Tibial nerve (tissue), 4 donors: Measurements from ENCODE around the gene ABITRAM. TPM values are rescaled to one million over a fixed set of nuclear protein-coding genes. Genes with fewer than 3 reads are reported as not detected.
"Not testable (repeated sequence)": the region's sequence is repeated elsewhere in the genome, so short reads cannot be mapped to it uniquely, and the experiment has no call there.

Source experiments
- DNase-seq, 2 donors: peaks; one replicate each; pipeline ENCODE4 v3.0.0-alpha.2; 2019; ENCODE audit warnings: low spot score in 2 of 2
- H3K27ac ChIP-seq, 4 donors: fragments of 200-600 bp; sonication (generic) in 3 of 4; one replicate each; pipeline ENCODE4 v1.5.1; 2017 to 2019; ENCODE audit warnings: mild to moderate bottlenecking in 1 of 4
- H3K27me3 ChIP-seq, 2 donors: fragments of 200-600 bp; sonication (generic) in 1 of 2; one replicate each; pipeline versions ENCODE4 v1.5.1 to v1.6.0; 2017 to 2019
- H3K36me3 ChIP-seq, 3 donors: fragments of 200-600 bp; sonication (generic); one replicate each; pipeline ENCODE4 v1.5.1; 2018 to 2019
- H3K4me1 ChIP-seq, 4 donors: fragments of 200-600 bp; sonication (generic) in 3 of 4; one replicate each; pipeline ENCODE4 v1.5.1; 2017 to 2019
- H3K4me3 ChIP-seq, 4 donors: fragments of 200-600 bp; sonication (generic) in 3 of 4; one replicate each; pipeline ENCODE4 v1.5.1; 2017 to 2019; ENCODE audit warnings: mild to moderate bottlenecking in 1 of 4, moderate library complexity in 1 of 4
- H3K9me3 ChIP-seq, 4 donors: fragments of 200-600 bp; sonication (generic) in 3 of 4; one replicate each; pipeline ENCODE4 v1.5.1; 2017 to 2019
- CTCF ChIP-seq, 5 experiments: fragments of 200-600 bp in 3 of 5; fragments of 450-650 bp in 2 of 5; sonication (generic) in 3 of 5; IDR thresholded peaks; one replicate each; pipeline ENCODE4 v1.5.1; 2016 to 2019; ENCODE audit warnings: antibody characterized with exemption in 5 of 5, mild to moderate bottlenecking in 3 of 5, moderate library complexity in 2 of 5
- EP300 ChIP-seq, 2 donors: sonication (generic); formaldehyde crosslinking; IDR thresholded peaks; one replicate each; pipeline ENCODE4 v1.6.1; 2017; ENCODE audit warnings: antibody characterized with exemption in 2 of 2, mild to moderate bottlenecking in 1 of 2
- POLR2A ChIP-seq, 2 donors: fragments of 450-650 bp; IDR thresholded peaks; one replicate each; pipeline ENCODE4 v1.6.1; 2017; ENCODE audit warnings: antibody characterized with exemption in 2 of 2, mild to moderate bottlenecking in 2 of 2, moderate library complexity in 2 of 2
- WGBS, 2 donors: methylation state at CpG; one replicate each; pipeline ENCODE4 v1.1.5; 2018; 5-methylcytosine and 5-hydroxymethylcytosine counted together
- total RNA-seq, 4 donors: library from RNA; depleted of rRNA; stranded (reverse); fragments of >200 nt; gene quantifications; one replicate each; pipeline ENCODE4 v1.1.0, GENCODE V29; 2016

ABITRAM gene
- total RNA-seq, 4 donors from 2014 or later, result 8.2 to 14.0 (median 8.5) TPM

- H3K4me3 ChIP-seq, result no peak overlapping the region
- H3K27ac ChIP-seq, result no peak overlapping the region
- H3K9me3 ChIP-seq, result no peaks in the 10 kb centered on the region
- no peak for TF ChIP-seq POLR2A (IDR thresholded peaks at IDR 0.05)
- TF ChIP-seq CTCF (IDR thresholded peaks at IDR 0.05), result no peak
- no peak for TF ChIP-seq EP300 (IDR thresholded peaks at IDR 0.05)
- H3K36me3 ChIP-seq, result peaks cover 0 to 97% (median 0%) of the 10 kb centered on the region in 3 donors
- no peak for DNase-seq
- no peaks in the 10 kb centered on the region for H3K27me3 ChIP-seq
- H3K4me1 ChIP-seq, result no peaks in the 10 kb centered on the region
- 94 to 95% methylated on average over 5 of the region's 5 CpGs for WGBS, 2 donors
These were observed 20.8 kb upstream of the ABITRAM start for GRCh38 chr9:108913391-108913790.

- WGBS, 2 donors, result 89 to 92% methylated on average over 6 of the region's 6 CpGs
- H3K9me3 ChIP-seq, result no peaks in the 10 kb centered on the region
- H3K36me3 ChIP-seq, result peaks cover 0 to 95% (median 0%) of the 10 kb centered on the region in 3 donors
- no peaks in the 10 kb centered on the region for H3K27me3 ChIP-seq
- no peak overlapping the region for H3K27ac ChIP-seq
- no peaks in the 10 kb centered on the region for H3K4me1 ChIP-seq
- no peak overlapping the region for H3K4me3 ChIP-seq
- TF ChIP-seq CTCF (IDR thresholded peaks at IDR 0.05), result no peak
- no peak for TF ChIP-seq EP300 (IDR thresholded peaks at IDR 0.05)
- TF ChIP-seq POLR2A (IDR thresholded peaks at IDR 0.05), result no peak
- DNase-seq, result no peak
These were observed 14.7 kb upstream of the ABITRAM start for GRCh38 chr9:108919517-108919916.

DNA sequence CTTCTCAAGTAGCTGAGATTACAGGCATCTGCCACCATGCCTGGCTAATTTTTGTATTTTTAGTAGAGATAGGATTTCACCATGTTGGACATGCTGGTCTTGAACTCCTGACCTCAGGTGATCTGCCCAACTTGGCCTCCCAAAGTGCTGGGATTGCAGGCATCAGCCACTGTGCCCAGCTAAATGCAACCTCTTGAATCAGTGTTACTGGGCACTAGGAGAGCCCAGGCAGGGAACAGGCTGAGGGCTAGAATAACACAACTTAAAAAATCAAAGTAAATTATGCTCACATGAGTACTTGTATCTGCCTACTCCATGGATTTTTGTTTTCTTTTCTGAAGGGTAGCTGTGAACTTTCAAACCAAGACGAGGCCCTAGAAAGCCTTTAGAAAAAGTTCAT lies 13.8 kb upstream of the ABITRAM start:
- DNase-seq, H3K9me3 ChIP-seq, H3K4me1 ChIP-seq, H3K27me3 ChIP-seq, H3K4me3 ChIP-seq, H3K27ac ChIP-seq: not testable (repeated sequence)
- peaks cover 0 to 95% (median 0%) of the 10 kb centered on the region in 3 donors for H3K36me3 ChIP-seq
- WGBS, 2 donors, result 89 to 96% methylated on average over 1 of the region's 1 CpG

DNA sequence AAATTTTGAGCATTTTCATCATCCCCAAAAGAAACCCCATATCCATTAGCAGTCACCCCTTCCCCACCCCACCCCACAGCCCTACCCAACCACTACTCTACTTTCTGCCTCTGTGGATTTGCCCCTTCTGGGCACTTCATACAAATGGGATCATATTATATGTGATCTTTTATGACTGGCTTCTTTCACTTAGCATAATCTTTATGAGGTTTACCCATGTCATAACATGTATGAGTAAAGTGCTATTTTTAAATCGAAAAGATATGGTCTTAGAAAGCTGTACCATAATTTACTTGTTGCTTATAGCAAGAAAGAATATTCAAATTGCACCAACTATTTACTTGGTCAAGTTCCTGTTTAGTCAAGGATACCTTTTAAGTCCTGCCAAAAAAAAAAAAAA lies 13.0 kb upstream of the ABITRAM start:
- no peaks in the 10 kb centered on the region for H3K27me3 ChIP-seq
- whole genome bisulfite sequencing, 2 donors, result 93 to 97% methylated on average over 1 of the region's 1 CpG
- H3K27ac ChIP-seq, result no peak overlapping the region
- TF ChIP-seq CTCF (IDR thresholded peaks at IDR 0.05) (no peak), POLR2A (IDR thresholded peaks at IDR 0.05) (no peak), EP300 (IDR thresholded peaks at IDR 0.05) (no peak)
- H3K9me3 ChIP-seq, result no peaks in the 10 kb centered on the region
- peaks cover 0 to 94% (median 0%) of the 10 kb centered on the region in 3 donors for H3K36me3 ChIP-seq
- no peak overlapping the region for H3K4me3 ChIP-seq
- no peak for DNase-seq
- no peaks in the 10 kb centered on the region for H3K4me1 ChIP-seq

DNA sequence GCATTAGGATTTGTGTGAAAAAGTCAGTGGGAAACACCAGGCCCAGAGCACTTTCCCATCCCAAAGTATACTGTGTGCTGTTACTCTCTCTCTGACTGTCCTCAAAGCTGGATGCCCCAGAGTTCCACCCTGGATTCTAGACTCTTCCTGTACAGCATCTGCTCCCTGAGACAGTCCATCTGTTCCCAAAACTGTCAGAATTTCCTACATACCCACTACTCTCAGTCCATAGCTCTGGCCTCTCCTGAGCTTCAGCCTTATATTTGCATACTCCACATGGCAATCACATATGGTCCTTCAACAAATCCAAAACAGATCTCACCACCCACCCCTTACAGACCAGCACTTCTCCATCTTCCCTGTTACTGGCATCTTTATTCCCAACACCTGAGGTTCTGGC lies 9.7 kb upstream of the ABITRAM start:
- TF ChIP-seq POLR2A (IDR thresholded peaks at IDR 0.05), result no peak
- no peak for TF ChIP-seq CTCF (IDR thresholded peaks at IDR 0.05)
- no peak for TF ChIP-seq EP300 (IDR thresholded peaks at IDR 0.05)
- Histone ChIP-seq H3K4me1 (no peaks in the 10 kb centered on the region), H3K9me3 (no peaks in the 10 kb centered on the region), H3K36me3 (peaks cover 0 to 95% (median 0%) of the 10 kb centered on the region in 3 donors), H3K27ac (no peak overlapping the region), H3K27me3 (no peaks in the 10 kb centered on the region), H3K4me3 (no peak overlapping the region)
- DNase-seq, result no peak

DNA sequence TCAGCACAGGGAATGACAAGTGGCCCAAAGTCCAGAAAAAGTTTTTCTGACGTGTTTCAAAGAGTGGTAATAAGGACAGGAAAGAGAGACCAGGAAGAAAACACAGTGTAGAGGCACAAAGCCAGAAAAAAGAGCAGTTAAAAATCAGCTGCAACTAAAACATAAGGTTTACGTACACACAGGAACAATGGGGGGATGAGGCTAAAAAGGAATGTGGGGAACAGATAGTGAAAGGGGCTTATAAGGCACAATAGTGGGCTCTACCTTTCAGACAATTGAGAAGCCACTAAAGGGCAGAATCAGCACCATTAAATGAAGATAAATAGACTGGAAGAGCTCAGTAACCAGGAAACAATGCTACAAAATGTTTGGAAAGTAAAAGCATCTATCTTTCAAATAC lies 5.8 kb upstream of the ABITRAM start:
- H3K4me3 ChIP-seq, result no peak overlapping the region
- H3K27me3 ChIP-seq, result no peaks in the 10 kb centered on the region
- DNase-seq, result no peak
- H3K4me1 ChIP-seq, result peaks cover 0 to 25% (median 9%) of the 10 kb centered on the region in 4 donors
- H3K36me3 ChIP-seq, result peaks cover 0 to 61% (median 0%) of the 10 kb centered on the region in 3 donors
- no peaks in the 10 kb centered on the region for H3K9me3 ChIP-seq
- no peak for TF ChIP-seq EP300 (IDR thresholded peaks at IDR 0.05)
- TF ChIP-seq CTCF (IDR thresholded peaks at IDR 0.05), result no peak
- no peak for TF ChIP-seq POLR2A (IDR thresholded peaks at IDR 0.05)
- no peak overlapping the region for H3K27ac ChIP-seq
- WGBS, 2 donors, result 76 to 87% methylated on average over 2 of the region's 2 CpGs
